Heart right ventricle (tissue), 16 donors: ENCODE measurements around the gene PCDH15. TPM values are rescaled to one million over a fixed set of nuclear protein-coding genes. Genes with fewer than 3 reads are reported as not detected.

Experiments used
- ATAC-seq, 8 donors: fragments of 200-7000 bp; cut with Tn5 transposase; one replicate each; pipeline ENCODE4 v1.9.1; 2020; ENCODE audit warnings: mild to moderate bottlenecking in 8 of 8, moderate library complexity in 8 of 8, moderate number of reproducible peaks in 1 of 8
- DNase-seq, 2 donors: peaks; one replicate each; pipeline ENCODE4 v3.0.0-alpha.2; 2020
- H3K27ac ChIP-seq, 10 donors: fragments of 200-600 bp; sonication (generic) in 2 of 10; one replicate each; pipeline versions ENCODE4 v1.5.0 to v1.8.0; 2020 to 2022; ENCODE audit warnings: mild to moderate bottlenecking in 3 of 10
- H3K27me3 ChIP-seq, 7 donors: fragments of 200-600 bp; one replicate each; pipeline ENCODE4 v1.8.0; 2021 to 2022; ENCODE audit warnings: mild to moderate bottlenecking in 2 of 7
- H3K36me3 ChIP-seq, 9 donors: fragments of 200-600 bp; sonication (generic) in 1 of 9; one replicate each; pipeline versions ENCODE4 v1.5.0 to v1.8.0; 2020 to 2022; ENCODE audit warnings: mild to moderate bottlenecking in 2 of 9
- H3K4me1 ChIP-seq, 9 donors: fragments of 200-600 bp; sonication (generic) in 1 of 9; one replicate each; pipeline versions ENCODE4 v1.5.0 to v1.8.0; 2020 to 2022; ENCODE audit warnings: mild to moderate bottlenecking in 4 of 9
- H3K4me3 ChIP-seq, 10 donors: fragments of 200-600 bp; sonication (generic) in 2 of 10; one replicate each; pipeline versions ENCODE4 v1.5.0 to v1.8.0; 2020 to 2022; ENCODE audit warnings: mild to moderate bottlenecking in 7 of 10, moderate library complexity in 2 of 10
- H3K9me3 ChIP-seq, 11 donors: fragments of 200-600 bp in 10 of 11; sonication (generic) in 2 of 11; one replicate each; pipeline versions ENCODE4 v1.5.0 to v1.8.0; 2013 to 2022; ENCODE audit warnings: mild to moderate bottlenecking in 2 of 11, control low read depth in 1 of 11, moderate library complexity in 1 of 11
- CTCF ChIP-seq, 9 donors: fragments of 200-600 bp; sonication (generic) in 2 of 9; IDR thresholded peaks; one replicate each; pipeline versions ENCODE4 v1.5.0 to v1.8.0; 2021 to 2022; ENCODE audit warnings: antibody characterized with exemption in 9 of 9, mild to moderate bottlenecking in 5 of 9, moderate library complexity in 1 of 9
- WGBS, 2 donors: extraction: QIAGEN DNeasy Blood & Tissue Kit; methylation state at CpG; one replicate each; pipeline ENCODE4 v1.1.7; 2013; ENCODE audit warnings: inconsistent platforms in 1 of 2; 5-methylcytosine and 5-hydroxymethylcytosine counted together
- intact Hi-C, 10 donors: fragments of 100-400 bp; cut with DNase I; formaldehyde crosslinking; loops; one replicate each; pipeline versions ENCODE4 v1.11.1 to v1.14.2; 2022
- polyA plus RNA-seq, 2 donors: library from polyadenylated mRNA; stranded (reverse); fragments of 200-250 nt; gene quantifications; one replicate each; pipeline ENCODE4 v1.2.3, GENCODE V29; 2013
- total RNA-seq, 10 donors: library from RNA; stranded (reverse); fragmentation: NEBNext Ultra II Directional in 3 of 10; extraction: Animal tissue kit (Norgen Biotek cat#: 25700) in 3 of 10; gene quantifications; one replicate each; pipeline versions ENCODE4 v1.2.1 to v1.2.4, GENCODE V29; 2021 to 2023
- donor health status: Arrhythmogenic right ventricular cardiomyopathy.
- donor health status: ischemic (EF 13 %, LVEDD 7.1; RV severe dilation, severe dysfunction).
- donor health status: healthy with polysubstance abuse.
- donor health status: DM: no; HTN: yes; CAD: no.
- donor health status: DM: no; HTN: no; CAD: no.
- donor health status: ischemic (EF 25% LVEDD 6.9; RV normal size, moderate dysfunction).
- donor health status: ischemic (EF 25% LVEDD 5.7; RV mildly dilated, moderate dysfunction).
- donor health status: healthy.
- donor health status: DM: yes; HTN: yes; CAD: no.
- donor health status: Ischemic cardiomyopathy.
- donor health status: ischemic (EF 35%, LVEDD 5.7; RV mildly dilated, moderate dysfunction).
- donor health status: nonischemic (EF 11% LVEDD 7.7; RV severe dilation, severe dysfunction).
- donor health status: DM: yes; HTN: yes; CAD: no.
- donor health status: PGD.
- donor health status: ischemic (EF 29% LVEDD 5.4; RV normal size, mild dysfunction).
- donor health status: nonischemic (EF 23%, LVEDD 6.1; RV moderate dilation, normal function).

PCDH15 gene
- total and polyA plus RNA-seq, 12 donors, result 0.05 to 1.00 (median 0.34) TPM

GRCh38 chr10:53918755-53919154 is 882.3 kb downstream of the PCDH15 start:
- 57 to 58% methylated on average over 4 of the region's 4 CpGs for WGBS, 2 donors
- Histone ChIP-seq H3K27ac (no peak overlapping the region), H3K4me3 (no peak overlapping the region), H3K36me3 (no peaks in the 10 kb centered on the region), H3K4me1 (no peaks in the 10 kb centered on the region), H3K9me3 (peaks cover 0 to 16% (median 0%) of the 10 kb centered on the region in 11 donors), H3K27me3 (no peaks in the 10 kb centered on the region)
- no peak for TF ChIP-seq CTCF (IDR thresholded peaks at IDR 0.05)
- intact Hi-C loops, result no loop called here
- no peak for DNase-seq
- ATAC-seq, result no peak

GRCh38 chr10:53909791-53910190 is 891.2 kb downstream of the PCDH15 start:
- Histone ChIP-seq H3K27me3 (no peaks in the 10 kb centered on the region), H3K9me3 (peaks cover 0 to 19% (median 0%) of the 10 kb centered on the region in 11 donors), H3K27ac (no peak overlapping the region), H3K4me3 (no peak overlapping the region), H3K36me3 (no peaks in the 10 kb centered on the region), H3K4me1 (no peaks in the 10 kb centered on the region)
- 74 to 82% methylated on average over 5 of the region's 5 CpGs for WGBS, 2 donors
- DNase-seq (no peak), ATAC-seq (no peak)
- TF ChIP-seq CTCF (IDR thresholded peaks at IDR 0.05), result no peak
- intact Hi-C loops, result no loop called here

GRCh38 chr10:53904506-53905241 is 896.4 kb downstream of the PCDH15 start:
- intact Hi-C loops, result no loop called here
- Histone ChIP-seq H3K9me3 (peaks cover 0 to 5% (median 0%) of the 10 kb centered on the region in 11 donors), H3K27ac (no peak overlapping the region), H3K27me3 (no peaks in the 10 kb centered on the region), H3K36me3 (no peaks in the 10 kb centered on the region), H3K4me1 (no peaks in the 10 kb centered on the region), H3K4me3 (no peak overlapping the region)
- DNase-seq (no peak), ATAC-seq (no peak)
- WGBS, 2 donors, result 87 to 90% methylated on average over 7 of the region's 7 CpGs
- TF ChIP-seq CTCF (IDR thresholded peaks at IDR 0.05), result no peak

GRCh38 chr10:53903756-53904155 is 897.3 kb downstream of the PCDH15 start:
- H3K27ac ChIP-seq, result no peak overlapping the region
- DNase-seq, result no peak
- peaks cover 0 to 5% (median 0%) of the 10 kb centered on the region in 11 donors for H3K9me3 ChIP-seq
- no peaks in the 10 kb centered on the region for H3K27me3 ChIP-seq
- intact Hi-C loops, result no loop called here
- no peak for ATAC-seq
- no peaks in the 10 kb centered on the region for H3K36me3 ChIP-seq
- TF ChIP-seq CTCF (IDR thresholded peaks at IDR 0.05), result no peak
- H3K4me1 ChIP-seq, result no peaks in the 10 kb centered on the region
- H3K4me3 ChIP-seq, result no peak overlapping the region
- WGBS, 2 donors, result 84 to 88% methylated on average over 1 of the region's 1 CpG
